Renal cortical epithelial cell (primary cell): ENCODE data around the gene A2M. TPM values are rescaled to one million over a fixed set of nuclear protein-coding genes. Genes with fewer than 3 reads are reported as not detected.
"Not testable (repeated sequence)": the region's sequence is repeated elsewhere in the genome, so short reads cannot be mapped to it uniquely, and the experiment has no call there.

Experiments used
- DNase-seq: peaks from one replicate; pipeline ENCODE4 v3.0.0-alpha.2; 2011; ENCODE audit warnings: low read depth
- total RNA-seq: library from RNA; depleted of rRNA; stranded (reverse); fragments of >200 nt; gene quantifications from 2 replicates; pipeline ENCODE4 v1.2.3, GENCODE V29; 2014

The A2M gene
- total RNA-seq, result 0.35 and 2.8 TPM in 2 replicates

- DNase-seq, result peak; percentile 42
Observed at GRCh38 chr12:9115731-9116559, at the start of gene A2M. A2M (minus strand) TSS chr12:9115919; CDS start chr12:9115849, 70 bp downstream.

- no peak for DNase-seq
Observed at GRCh38 chr12:9163392-9163791, 47.7 kb upstream of the A2M start.

GRCh38 chr12:9156119-9156518 lies 40.4 kb upstream of the A2M start:
- no peak for DNase-seq

GRCh38 chr12:9149372-9149771 lies 33.7 kb upstream of the A2M start:
- no peak for DNase-seq

- no peak for DNase-seq
Observed at GRCh38 chr12:9148926-9149325, 33.2 kb upstream of the A2M start.

GRCh38 chr12:9147461-9147860 lies 31.7 kb upstream of the A2M start:
- DNase-seq, result no peak

GRCh38 chr12:9144730-9145106 lies 29.0 kb upstream of the A2M start:
- no peak for DNase-seq

- DNase-seq, result no peak
Observed at GRCh38 chr12:9143929-9144729, 28.4 kb upstream of the A2M start.

- no peak for DNase-seq
Observed at GRCh38 chr12:9143137-9143536, 27.4 kb upstream of the A2M start.

GRCh38 chr12:9139588-9140290 lies 24.0 kb upstream of the A2M start:
- DNase-seq, result not testable (repeated sequence)

- no peak for DNase-seq
Observed at GRCh38 chr12:9135903-9136310, 20.2 kb upstream of the A2M start.

GRCh38 chr12:9134981-9135628 lies 19.4 kb upstream of the A2M start:
- DNase-seq, result peak; percentile 2

- no peak for DNase-seq
Observed at GRCh38 chr12:9133216-9133916, 17.6 kb upstream of the A2M start.

GRCh38 chr12:9132008-9132535 lies 16.4 kb upstream of the A2M start:
- DNase-seq, result peak; percentile 1

GRCh38 chr12:9130244-9130643 lies 14.5 kb upstream of the A2M start:
- no peak for DNase-seq

GRCh38 chr12:9127936-9128663 lies 12.4 kb upstream of the A2M start:
- no peak for DNase-seq

GRCh38 chr12:9127484-9127883 lies 11.8 kb upstream of the A2M start:
- no peak for DNase-seq

GRCh38 chr12:9124383-9125031 lies 8.8 kb upstream of the A2M start:
- DNase-seq, result no peak

GRCh38 chr12:9123781-9124382 lies 8.2 kb upstream of the A2M start:
- DNase-seq, result no peak
